ENCODE results near the gene NUP214. TPM values are rescaled to one million over a fixed set of nuclear protein-coding genes. Genes with fewer than 3 reads are reported as not detected.
"Not testable (repeated sequence)": the region's sequence is repeated elsewhere in the genome, so short reads cannot be mapped to it uniquely, and the experiment has no call there.

Gene NUP214
- total RNA-seq, 2 donors from 2014 or later, result 66.2 to 121 TPM

- Mint-ChIP-seq H3K9me3 (no peaks in the 10 kb centered on the region), H3K4me1 (ENCODE audit: low read depth in 2 of 2) (peaks cover 4 to 8% of the 10 kb centered on the region in 2 donors), H3K27me3 (no peaks in the 10 kb centered on the region), H3K4me3 (no peak overlapping the region), H3K36me3 (peaks cover 50% of the 10 kb centered on the region), H3K27ac (peak overlapping the region in 1 of 2 donors; percentile 0)
- no peak for ATAC-seq
- DNase-seq (ENCODE audit: low spot score), result no peak
Measured at GRCh38 chr9:131144201-131144600, 18.8 kb downstream of the NUP214 start.

GRCh38 chr9:131145245-131145644, 19.9 kb downstream of the NUP214 start:
- Mint-ChIP-seq H3K9me3 (no peaks in the 10 kb centered on the region), H3K27me3 (no peaks in the 10 kb centered on the region), H3K36me3 (peaks cover 52% of the 10 kb centered on the region), H3K4me1 (ENCODE audit: low read depth in 2 of 2) (peaks cover 13 to 16% of the 10 kb centered on the region in 2 donors), H3K4me3 (no peak overlapping the region), H3K27ac (no peak overlapping the region)
- no peak for DNase-seq (ENCODE audit: low spot score)
- ATAC-seq, result no peak

GRCh38 chr9:131146186-131146585, 20.8 kb downstream of the NUP214 start:
- no peak for ATAC-seq

GRCh38 chr9:131148276-131148675, 22.9 kb downstream of the NUP214 start:
- no peak overlapping the region for H3K4me3 Mint-ChIP-seq
- H3K27me3 Mint-ChIP-seq, result no peaks in the 10 kb centered on the region
- H3K9me3 Mint-ChIP-seq, result no peaks in the 10 kb centered on the region
- peaks cover 13 to 16% of the 10 kb centered on the region in 2 donors for H3K4me1 Mint-ChIP-seq (ENCODE audit: low read depth in 2 of 2)
- no peak for ATAC-seq
- peaks cover 51% of the 10 kb centered on the region for H3K36me3 Mint-ChIP-seq
- no peak overlapping the region for H3K27ac Mint-ChIP-seq
- DNase-seq (ENCODE audit: low spot score), result no peak

More at GRCh38 chr9:131146186-131146585, 20.8 kb downstream of the NUP214 start:
- Mint-ChIP-seq H3K4me1 (ENCODE audit: low read depth in 2 of 2) (peaks cover 13 to 16% of the 10 kb centered on the region in 2 donors), H3K4me3 (no peak overlapping the region), H3K27me3 (no peaks in the 10 kb centered on the region), H3K9me3 (no peaks in the 10 kb centered on the region), H3K27ac (no peak overlapping the region), H3K36me3 (peaks cover 45% of the 10 kb centered on the region)
- DNase-seq (ENCODE audit: low spot score), result no peak

GRCh38 chr9:131148966-131149687, 23.7 kb downstream of the NUP214 start:
- ATAC-seq (no peak), DNase-seq (ENCODE audit: low spot score) (no peak)
- no peak overlapping the region for H3K4me3 Mint-ChIP-seq

GRCh38 chr9:131149688-131150053, 24.3 kb downstream of the NUP214 start:
- peak overlapping the region; percentile 6 to 45 for H3K27ac Mint-ChIP-seq
- DNase-seq (ENCODE audit: low spot score) (no peak), ATAC-seq (no peak)
- no peak overlapping the region for H3K4me3 Mint-ChIP-seq
- H3K36me3 Mint-ChIP-seq, result peaks cover 50% of the 10 kb centered on the region
- no peaks in the 10 kb centered on the region for H3K27me3 Mint-ChIP-seq
- H3K4me1 Mint-ChIP-seq (ENCODE audit: low read depth in 2 of 2), result peaks cover 13 to 15% of the 10 kb centered on the region in 2 donors
- no peaks in the 10 kb centered on the region for H3K9me3 Mint-ChIP-seq

More at GRCh38 chr9:131148966-131149687, 23.7 kb downstream of the NUP214 start:
- peaks cover 13 to 16% of the 10 kb centered on the region in 2 donors for H3K4me1 Mint-ChIP-seq (ENCODE audit: low read depth in 2 of 2)
- peak overlapping the region; percentile 6 to 45 for H3K27ac Mint-ChIP-seq
- H3K9me3 Mint-ChIP-seq, result no peaks in the 10 kb centered on the region
- no peaks in the 10 kb centered on the region for H3K27me3 Mint-ChIP-seq
- H3K36me3 Mint-ChIP-seq, result peaks cover 50% of the 10 kb centered on the region

GRCh38 chr9:131153595-131153994, 28.2 kb downstream of the NUP214 start:
- ATAC-seq (no peak), DNase-seq (ENCODE audit: low spot score) (no peak)
- Mint-ChIP-seq H3K36me3 (peaks cover 45% of the 10 kb centered on the region), H3K27ac (no peak overlapping the region), H3K9me3 (no peaks in the 10 kb centered on the region), H3K4me3 (no peak overlapping the region), H3K4me1 (ENCODE audit: low read depth in 2 of 2) (peaks cover 21 to 23% of the 10 kb centered on the region in 2 donors), H3K27me3 (no peaks in the 10 kb centered on the region)

GRCh38 chr9:131158673-131159072, 33.3 kb downstream of the NUP214 start:
- H3K4me1 Mint-ChIP-seq (ENCODE audit: low read depth in 2 of 2), result peaks cover 7 to 15% of the 10 kb centered on the region in 2 donors
- H3K4me3 Mint-ChIP-seq; H3K27ac Mint-ChIP-seq; DNase-seq (ENCODE audit: low spot score); H3K9me3 Mint-ChIP-seq; H3K27me3 Mint-ChIP-seq; ATAC-seq: not testable (repeated sequence)
- H3K36me3 Mint-ChIP-seq, result peaks cover 29% of the 10 kb centered on the region

- Mint-ChIP-seq H3K27ac (no peak overlapping the region), H3K9me3 (no peaks in the 10 kb centered on the region), H3K27me3 (no peaks in the 10 kb centered on the region), H3K4me1 (ENCODE audit: low read depth in 2 of 2) (peaks cover 3 to 5% of the 10 kb centered on the region in 2 donors), H3K36me3 (peaks cover 20% of the 10 kb centered on the region), H3K4me3 (no peak overlapping the region)
- DNase-seq (ENCODE audit: low spot score) (no peak), ATAC-seq (no peak)
Measured at GRCh38 chr9:131160416-131161112, 35.2 kb downstream of the NUP214 start.

- no peaks in the 10 kb centered on the region for H3K27me3 Mint-ChIP-seq
- ATAC-seq (no peak), DNase-seq (ENCODE audit: low spot score) (no peak)
- no peak overlapping the region for H3K4me3 Mint-ChIP-seq
- H3K27ac Mint-ChIP-seq, result no peak overlapping the region
- peaks cover 17% of the 10 kb centered on the region for H3K36me3 Mint-ChIP-seq
- H3K9me3 Mint-ChIP-seq, result no peaks in the 10 kb centered on the region
- peaks cover 0 to 3% of the 10 kb centered on the region in 2 donors for H3K4me1 Mint-ChIP-seq (ENCODE audit: low read depth in 2 of 2)
Measured at GRCh38 chr9:131161585-131161984, 36.2 kb downstream of the NUP214 start.

- no peaks in the 10 kb centered on the region for H3K27me3 Mint-ChIP-seq
- H3K4me1 Mint-ChIP-seq (ENCODE audit: low read depth in 2 of 2), result peaks cover 0 to 12% of the 10 kb centered on the region in 2 donors
- no peaks in the 10 kb centered on the region for H3K9me3 Mint-ChIP-seq
- ATAC-seq, result no peak
- no peak overlapping the region for H3K4me3 Mint-ChIP-seq
- no peak for DNase-seq (ENCODE audit: low spot score)
- no peak overlapping the region for H3K27ac Mint-ChIP-seq
- peaks cover 17% of the 10 kb centered on the region for H3K36me3 Mint-ChIP-seq
Measured at GRCh38 chr9:131162886-131163285, 37.5 kb downstream of the NUP214 start.

- Mint-ChIP-seq H3K9me3 (no peaks in the 10 kb centered on the region), H3K27me3 (no peaks in the 10 kb centered on the region), H3K4me1 (ENCODE audit: low read depth in 2 of 2) (peaks cover 0 to 20% of the 10 kb centered on the region in 2 donors), H3K4me3 (no peak overlapping the region), H3K27ac (no peak overlapping the region), H3K36me3 (peaks cover 23% of the 10 kb centered on the region)
- no peak for DNase-seq (ENCODE audit: low spot score)
- no peak for ATAC-seq
Measured at GRCh38 chr9:131165523-131165922, 40.1 kb downstream of the NUP214 start.

GRCh38 chr9:131167146-131167692, 41.8 kb downstream of the NUP214 start:
- Mint-ChIP-seq H3K36me3 (peaks cover 28% of the 10 kb centered on the region), H3K27me3 (no peaks in the 10 kb centered on the region), H3K4me1 (ENCODE audit: low read depth in 2 of 2) (peaks cover under 1 to 20% of the 10 kb centered on the region in 2 donors), H3K4me3 (no peak overlapping the region), H3K27ac (no peak overlapping the region), H3K9me3 (no peaks in the 10 kb centered on the region)
- ATAC-seq, result no peak
- DNase-seq (ENCODE audit: low spot score), result no peak

- no peaks in the 10 kb centered on the region for H3K27me3 Mint-ChIP-seq
- no peaks in the 10 kb centered on the region for H3K9me3 Mint-ChIP-seq
- H3K4me3 Mint-ChIP-seq, result no peak overlapping the region
- no peak for ATAC-seq
- H3K36me3 Mint-ChIP-seq, result peaks cover 23% of the 10 kb centered on the region
- H3K27ac Mint-ChIP-seq, result no peak overlapping the region
- H3K4me1 Mint-ChIP-seq (ENCODE audit: low read depth in 2 of 2), result peaks cover 5 to 17% of the 10 kb centered on the region in 2 donors
- DNase-seq (ENCODE audit: low spot score), result no peak
Measured at GRCh38 chr9:131167936-131168335, 42.5 kb downstream of the NUP214 start.
